Endodermal cell (in vitro differentiated cells): ENCODE data around the gene OSM. TPM values are rescaled to one million over a fixed set of nuclear protein-coding genes. Genes with fewer than 3 reads are reported as not detected.

Experiments used
- DNase-seq: peaks from one replicate; pipeline ENCODE4 v3.0.0-alpha.2; 2017
- H3K27ac ChIP-seq: 2 replicates; pipeline ENCODE4 v1.5.1; 2013; ENCODE audit warnings: mild to moderate bottlenecking, low read depth, low read length, moderate library complexity
- H3K27me3 ChIP-seq: 2 replicates; pipeline ENCODE4 v1.6.1; 2013; ENCODE audit warnings: mild to moderate bottlenecking, low read length, moderate library complexity; ENCODE audit not compliant: insufficient read depth, control insufficient read depth, poor library complexity, severe bottlenecking
- H3K36me3 ChIP-seq: 2 replicates; pipeline ENCODE4 v1.7.0; 2013; ENCODE audit warnings: mild to moderate bottlenecking, low read length, moderate library complexity; ENCODE audit not compliant: control insufficient read depth, insufficient read depth
- H3K4me1 ChIP-seq: one replicate; pipeline ENCODE4 v1.7.0; 2013; ENCODE audit warnings: low read length; ENCODE audit not compliant: control insufficient read depth, insufficient read depth
- H3K4me3 ChIP-seq: 2 replicates; pipeline ENCODE4 v1.5.1; 2013; ENCODE audit warnings: mild to moderate bottlenecking, low read length, moderate library complexity
- H3K9ac ChIP-seq: 2 replicates; pipeline ENCODE4 v1.6.1; 2013; ENCODE audit warnings: mild to moderate bottlenecking, low read length, moderate library complexity; ENCODE audit not compliant: poor library complexity, severe bottlenecking; ENCODE audit errors: extremely low read depth
- H3K9me3 ChIP-seq: 2 replicates; pipeline ENCODE4 v1.6.1; 2013; ENCODE audit warnings: mild to moderate bottlenecking, low read length, moderate library complexity; ENCODE audit not compliant: control insufficient read depth
- H3K27ac Mint-ChIP-seq: 2 replicates; pipeline ENCODE4 v1.8.0; 2020; ENCODE audit warnings: mixed read lengths
- H3K27me3 Mint-ChIP-seq: 2 replicates; pipeline ENCODE4 v1.8.0; 2021; ENCODE audit warnings: mild to moderate bottlenecking, mixed read lengths; ENCODE audit not compliant: insufficient read depth
- H3K36me3 Mint-ChIP-seq: 2 replicates; pipeline ENCODE4 v1.8.0; 2020; ENCODE audit warnings: low read depth, mixed read lengths
- H3K4me1 Mint-ChIP-seq: 2 replicates; pipeline ENCODE4 v1.8.0; 2020; ENCODE audit warnings: mixed read lengths
- H3K4me3 Mint-ChIP-seq: 2 replicates; pipeline ENCODE4 v1.8.0; 2020; ENCODE audit warnings: mild to moderate bottlenecking, moderate library complexity, mixed read lengths
- H3K9me3 Mint-ChIP-seq: 2 replicates; pipeline ENCODE4 v1.8.0; 2020; ENCODE audit warnings: mild to moderate bottlenecking, mixed read lengths
- WGBS, 2 experiments: methylation state at CpG; one replicate each; pipeline versions ENCODE4 v1.1.5 to v1.1.7; 2013; ENCODE audit warnings: missing lambda C conversion rate in 2 of 2, mixed read lengths in 1 of 2; ENCODE audit not compliant: insufficient coverage in 1 of 2, insufficient read length in 1 of 2; 5-methylcytosine and 5-hydroxymethylcytosine counted together
- total RNA-seq, 2 donors: library from RNA; stranded (reverse); fragmentation: NEBNext Ultra II Directional in 1 of 2; extraction: Animal tissue kit (Norgen Biotek cat#: 25700) in 1 of 2; gene quantifications; 2 replicates in 1 of 2; 3 replicates in 1 of 2; pipeline ENCODE4 v1.2.1, GENCODE V29; 2021
- TF ChIP-seq, protein P1 (sequence below): fragments of 200-600 bp; sonication (generic); conservative IDR thresholded peaks from 2 replicates; pipeline ENCODE4 v1.5.0; 2021; ENCODE audit warnings: antibody characterized with exemption, mild to moderate bottlenecking

Gene OSM
- total RNA-seq, 2 donors from 2014 or later: not detected

DNA sequence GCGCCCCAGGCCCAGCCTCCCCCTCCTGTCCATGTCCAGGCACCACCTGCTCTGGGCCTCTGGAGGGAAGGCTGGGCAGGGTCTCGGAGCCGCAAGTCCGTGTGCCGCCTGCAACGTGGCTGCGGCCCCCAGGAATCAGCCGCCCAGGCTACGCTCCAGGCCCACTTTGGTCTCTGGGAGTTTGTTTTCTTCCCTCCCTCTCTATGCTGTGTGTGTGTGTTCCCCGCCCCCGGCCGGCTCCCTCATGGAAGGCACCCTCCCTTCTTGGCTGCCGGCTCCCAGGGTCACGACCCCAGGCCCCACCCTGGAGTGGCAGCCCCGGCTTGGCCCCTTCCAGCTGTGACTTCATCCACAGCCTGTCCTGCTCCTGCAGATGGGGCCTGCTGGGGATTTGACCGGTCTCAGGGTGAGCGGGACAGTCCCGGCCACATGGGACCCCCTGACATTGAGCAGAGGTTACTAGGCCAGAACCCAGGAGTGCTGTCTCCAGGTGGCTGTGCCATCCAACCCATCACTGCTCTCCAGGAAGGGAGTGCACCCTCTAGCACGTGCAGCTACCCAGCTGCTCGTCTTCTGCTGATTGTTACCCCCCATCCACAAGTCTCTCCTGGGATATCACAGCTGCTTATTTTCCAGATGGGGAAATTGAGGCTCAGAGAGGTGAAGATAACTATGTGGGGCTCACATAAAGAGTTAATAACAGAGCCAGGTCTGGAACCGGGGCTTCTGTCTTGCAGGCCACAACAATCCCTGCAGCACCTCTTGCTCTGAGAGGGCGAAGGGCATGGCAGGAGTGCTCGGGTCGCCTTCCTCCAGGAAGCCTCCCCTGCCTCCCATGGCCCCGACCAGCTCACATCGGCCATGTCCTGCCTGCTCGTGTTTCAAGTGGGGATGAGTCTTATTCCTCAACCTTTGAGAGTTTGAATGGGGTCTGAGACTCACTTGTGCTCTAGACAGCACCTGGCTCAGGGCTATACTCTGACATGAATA lies 17.3 kb downstream of the OSM start:
- Histone ChIP-seq H3K4me3 (no peak overlapping the region), H3K9me3 (no peaks in the 10 kb centered on the region), H3K9ac (no peak overlapping the region), H3K4me1 (no peaks in the 10 kb centered on the region), H3K27ac (no peak overlapping the region), H3K27me3 (peaks cover 33% of the 10 kb centered on the region), H3K36me3 (no peaks in the 10 kb centered on the region)
- Mint-ChIP-seq H3K27me3 (peaks cover 38% of the 10 kb centered on the region), H3K4me3 (no peak overlapping the region), H3K36me3 (no peaks in the 10 kb centered on the region), H3K27ac (no peak overlapping the region), H3K4me1 (peaks cover 10% of the 10 kb centered on the region), H3K9me3 (no peaks in the 10 kb centered on the region)
- TF ChIP-seq, protein P1, sequence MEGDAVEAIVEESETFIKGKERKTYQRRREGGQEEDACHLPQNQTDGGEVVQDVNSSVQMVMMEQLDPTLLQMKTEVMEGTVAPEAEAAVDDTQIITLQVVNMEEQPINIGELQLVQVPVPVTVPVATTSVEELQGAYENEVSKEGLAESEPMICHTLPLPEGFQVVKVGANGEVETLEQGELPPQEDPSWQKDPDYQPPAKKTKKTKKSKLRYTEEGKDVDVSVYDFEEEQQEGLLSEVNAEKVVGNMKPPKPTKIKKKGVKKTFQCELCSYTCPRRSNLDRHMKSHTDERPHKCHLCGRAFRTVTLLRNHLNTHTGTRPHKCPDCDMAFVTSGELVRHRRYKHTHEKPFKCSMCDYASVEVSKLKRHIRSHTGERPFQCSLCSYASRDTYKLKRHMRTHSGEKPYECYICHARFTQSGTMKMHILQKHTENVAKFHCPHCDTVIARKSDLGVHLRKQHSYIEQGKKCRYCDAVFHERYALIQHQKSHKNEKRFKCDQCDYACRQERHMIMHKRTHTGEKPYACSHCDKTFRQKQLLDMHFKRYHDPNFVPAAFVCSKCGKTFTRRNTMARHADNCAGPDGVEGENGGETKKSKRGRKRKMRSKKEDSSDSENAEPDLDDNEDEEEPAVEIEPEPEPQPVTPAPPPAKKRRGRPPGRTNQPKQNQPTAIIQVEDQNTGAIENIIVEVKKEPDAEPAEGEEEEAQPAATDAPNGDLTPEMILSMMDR: no peak
- 79 to 85% methylated on average over 15 to 27 of the region's 27 CpGs for WGBS, 2 experiments
- DNase-seq: no peak

DNA sequence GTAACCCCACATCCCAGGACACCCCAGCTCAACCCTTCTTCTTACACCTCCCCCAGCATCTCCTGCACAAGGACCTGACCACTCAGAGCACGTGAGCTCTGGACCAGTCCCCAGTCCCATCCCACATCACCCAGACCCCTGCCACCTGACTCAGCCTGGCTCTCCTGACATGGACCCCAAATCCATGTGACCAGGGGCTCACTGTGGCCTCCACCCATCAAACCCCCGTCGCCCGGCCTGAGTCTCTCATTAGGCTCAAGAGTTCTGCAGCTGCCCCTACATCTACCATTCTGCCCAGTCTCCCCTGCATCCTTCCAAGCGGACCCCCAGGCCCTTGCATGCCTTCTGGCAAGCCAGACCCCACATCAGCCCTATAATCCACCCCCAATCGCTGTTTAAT lies 18.2 kb downstream of the OSM start:
- Mint-ChIP-seq H3K4me1 (peaks cover 10% of the 10 kb centered on the region), H3K4me3 (no peak overlapping the region), H3K36me3 (no peaks in the 10 kb centered on the region), H3K27ac (no peak overlapping the region), H3K27me3 (peaks cover 41% of the 10 kb centered on the region), H3K9me3 (no peaks in the 10 kb centered on the region)
- H3K36me3 ChIP-seq: no peaks in the 10 kb centered on the region
- peaks cover 38% of the 10 kb centered on the region for H3K27me3 ChIP-seq
- 88 to 100% methylated on average over 4 to 6 of the region's 6 CpGs for WGBS, 2 experiments
- DNase-seq: no peak
- no peak overlapping the region for H3K27ac ChIP-seq
- TF ChIP-seq, protein P1: no peak
- no peaks in the 10 kb centered on the region for H3K9me3 ChIP-seq
- H3K4me1 ChIP-seq: no peaks in the 10 kb centered on the region
- H3K9ac ChIP-seq: no peak overlapping the region
- H3K4me3 ChIP-seq: no peak overlapping the region

DNA sequence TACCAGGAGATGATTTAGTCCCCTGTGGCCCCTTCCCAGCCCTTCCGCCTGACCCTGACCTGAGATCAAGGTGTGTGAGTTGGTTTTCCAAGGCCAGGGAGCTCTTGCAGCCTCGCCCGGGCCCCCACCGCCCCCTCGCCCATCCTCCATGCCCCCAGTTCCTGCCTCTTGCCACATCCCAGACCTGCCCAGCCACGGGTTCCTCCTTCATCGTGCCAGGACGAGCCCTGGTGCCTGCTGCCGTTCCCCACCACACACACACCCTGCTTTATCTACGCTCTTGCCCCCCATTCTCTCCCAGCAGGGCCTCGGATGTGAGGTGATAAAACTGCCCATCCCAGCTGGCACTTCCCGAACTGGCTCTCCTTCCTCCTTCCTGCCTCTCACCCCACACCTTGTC lies 18.7 kb downstream of the OSM start:
- Histone ChIP-seq H3K27me3 (peaks cover 38% of the 10 kb centered on the region), H3K27ac (no peak overlapping the region), H3K4me3 (no peak overlapping the region), H3K9me3 (no peaks in the 10 kb centered on the region), H3K4me1 (no peaks in the 10 kb centered on the region), H3K36me3 (no peaks in the 10 kb centered on the region), H3K9ac (no peak overlapping the region)
- H3K27ac Mint-ChIP-seq: no peak overlapping the region
- H3K9me3 Mint-ChIP-seq: no peaks in the 10 kb centered on the region
- no peak for DNase-seq
- TF ChIP-seq, protein P1: no peak
- H3K36me3 Mint-ChIP-seq: no peaks in the 10 kb centered on the region
- 83 to 85% methylated on average over 7 to 12 of the region's 12 CpGs for WGBS, 2 experiments
- peaks cover 9% of the 10 kb centered on the region for H3K4me1 Mint-ChIP-seq
- peaks cover 42% of the 10 kb centered on the region for H3K27me3 Mint-ChIP-seq
- H3K4me3 Mint-ChIP-seq: no peak overlapping the region
